Spleen (tissue), 11 donors: ENCODE data around the gene GNMT. TPM values are rescaled to one million over a fixed set of nuclear protein-coding genes. Genes with fewer than 3 reads are reported as not detected.
A peak's percentile ranks its signal among the peaks of the same experiment; 100 is the strongest.

Source experiments
- DNase-seq: peaks from one replicate; pipeline ENCODE4 v3.0.0-alpha.2; 2020
- H3K27ac ChIP-seq, 8 donors: fragments of 200-600 bp; sonication (generic) in 7 of 8; 1 replicate in 4 of 8; 2 replicates in 4 of 8; pipeline versions ENCODE4 v1.5.0 to v1.8.0; 2016 to 2021; ENCODE audit warnings: inconsistent platforms in 4 of 8, mild to moderate bottlenecking in 4 of 8, moderate library complexity in 1 of 8
- H3K27me3 ChIP-seq, 7 donors: fragments of 200-600 bp; sonication (generic) in 6 of 7; replicated peaks in 1 of 7; 1 replicate in 4 of 7; 2 replicates in 3 of 7; pipeline versions ENCODE4 v1.5.0 to v1.8.0; 2016 to 2021; ENCODE audit warnings: inconsistent platforms in 3 of 7, mild to moderate bottlenecking in 1 of 7
- H3K36me3 ChIP-seq, 6 donors: fragments of 200-600 bp; sonication (generic) in 5 of 6; 1 replicate in 4 of 6; 2 replicates in 2 of 6; pipeline versions ENCODE4 v1.5.0 to v1.8.0; 2016 to 2021; ENCODE audit warnings: inconsistent platforms in 2 of 6
- H3K4me1 ChIP-seq, 6 donors: fragments of 200-600 bp; sonication (generic) in 5 of 6; 1 replicate in 3 of 6; 2 replicates in 3 of 6; pipeline versions ENCODE4 v1.5.0 to v1.8.0; 2016 to 2021; ENCODE audit warnings: inconsistent platforms in 3 of 6
- H3K4me3 ChIP-seq, 8 donors: fragments of 200-600 bp; sonication (generic) in 7 of 8; 1 replicate in 4 of 8; 2 replicates in 4 of 8; pipeline versions ENCODE4 v1.5.0 to v1.8.0; 2016 to 2021; ENCODE audit warnings: inconsistent platforms in 4 of 8, mild to moderate bottlenecking in 4 of 8, moderate library complexity in 2 of 8
- H3K9me3 ChIP-seq, 8 donors: fragments of 200-600 bp; sonication (generic) in 7 of 8; 1 replicate in 4 of 8; 2 replicates in 4 of 8; pipeline versions ENCODE4 v1.5.0 to v1.8.0; 2016 to 2021; ENCODE audit warnings: inconsistent platforms in 4 of 8
- POLR2A ChIP-seq, 3 donors: fragments of 450-650 bp; IDR thresholded peaks; one replicate each; pipeline ENCODE4 v1.5.1; 2017; ENCODE audit warnings: antibody characterized with exemption in 3 of 3, mild to moderate bottlenecking in 1 of 3
- POLR2AphosphoS5 ChIP-seq, 3 donors: sonication (generic); formaldehyde crosslinking; IDR thresholded peaks; one replicate each; pipeline ENCODE4 v1.5.1; 2017; ENCODE audit warnings: antibody characterized with exemption in 3 of 3
- WGBS, 5 donors: extraction: QIAGEN DNeasy Blood & Tissue Kit in 3 of 5; methylation state at CpG; one replicate each; pipeline versions ENCODE4 v1.1.5 to v1.1.7; 2013 to 2018; 5-methylcytosine and 5-hydroxymethylcytosine counted together
- intact Hi-C: fragments of 100-400 bp; cut with DNase I; formaldehyde crosslinking; loops from one replicate; pipeline ENCODE4 v1.15.0; 2023; ENCODE audit warnings: low total_unique reads
- polyA plus RNA-seq, 3 donors: library from polyadenylated mRNA; stranded (reverse); fragments of 200-250 nt; gene quantifications; one replicate each; pipeline ENCODE4 v1.2.1, GENCODE V29; 2013
- total RNA-seq, 7 donors: library from RNA; depleted of rRNA in 3 of 7; stranded (reverse); fragments of >200 nt in 3 of 7; fragmentation: NEBNext Ultra II Directional in 4 of 7; extraction: Animal tissue kit (Norgen Biotek cat#: 25700) in 4 of 7; gene quantifications; one replicate each; pipeline versions ENCODE4 v1.1.0 to v1.2.1, GENCODE V29; 2016 to 2021
- TF ChIP-seq, protein P1 (sequence below), 11 experiments: fragments of 200-600 bp in 7 of 11; fragments of 450-650 bp in 4 of 11; sonication (generic) in 4 of 11; IDR thresholded peaks in 8 of 11; conservative IDR thresholded peaks in 3 of 11; 1 replicate in 7 of 11; 2 replicates in 4 of 11; pipeline versions ENCODE4 v1.4.0 to v1.8.0; 2016 to 2021; ENCODE audit warnings: antibody characterized with exemption in 11 of 11, inconsistent platforms in 4 of 11, mild to moderate bottlenecking in 1 of 11
- donor health status: healthy with polysubstance abuse.
- donor health status: DM: no; HTN: no; CAD: no; lungs with moderate emphysema.
- donor health status: DM: no; HTN: no; CAD: no.
- donor health status: Bipolar disorder and iron deficiency.
- donor health status: healthy.
- donor health status: DM: no; HTN: no; CAD: no.
- donor health status: DM: yes; HTN: yes; CAD: no.

Gene GNMT
- total and polyA plus RNA-seq, 10 donors = 0.68 to 3.0 (median 2.0) TPM

DNA sequence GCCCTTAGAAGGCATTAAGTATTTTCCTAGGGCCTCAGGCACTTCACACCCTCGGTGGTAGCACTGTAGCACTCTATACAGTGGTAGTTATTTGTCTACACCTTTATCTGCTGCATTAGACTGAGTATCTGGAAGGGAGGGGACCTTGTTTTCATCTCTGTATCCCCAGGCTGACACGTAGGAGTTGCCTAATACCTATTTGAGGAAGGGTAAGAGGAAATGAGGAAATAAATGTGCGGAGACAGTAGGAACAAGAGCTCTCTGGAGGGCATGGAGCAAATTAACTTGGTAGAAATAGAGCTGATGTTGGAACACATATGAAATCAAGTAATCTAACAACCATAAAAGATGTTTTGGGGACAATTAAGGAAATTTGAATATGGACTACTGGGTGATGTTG is 27.3 kb upstream of the GNMT start:
- DNase-seq = no peak
- 19 to 36% (median 32%) methylated on average over 3 of the region's 3 CpGs for WGBS, 5 donors
- Histone ChIP-seq H3K9me3 (no peaks in the 10 kb centered on the region), H3K4me3 (peak overlapping the region in 5 of 8 donors; percentile 0 to 100 (median 92)), H3K4me1 (peaks cover 39 to 86% (median 67%) of the 10 kb centered on the region in 6 donors), H3K27me3 (no peaks in the 10 kb centered on the region), H3K36me3 (peaks cover 3 to 71% (median 43%) of the 10 kb centered on the region in 6 donors), H3K27ac (peak overlapping the region; percentile 39 to 99 (median 94))
- intact Hi-C loops = no loop called here
- TF ChIP-seq, protein P1, sequence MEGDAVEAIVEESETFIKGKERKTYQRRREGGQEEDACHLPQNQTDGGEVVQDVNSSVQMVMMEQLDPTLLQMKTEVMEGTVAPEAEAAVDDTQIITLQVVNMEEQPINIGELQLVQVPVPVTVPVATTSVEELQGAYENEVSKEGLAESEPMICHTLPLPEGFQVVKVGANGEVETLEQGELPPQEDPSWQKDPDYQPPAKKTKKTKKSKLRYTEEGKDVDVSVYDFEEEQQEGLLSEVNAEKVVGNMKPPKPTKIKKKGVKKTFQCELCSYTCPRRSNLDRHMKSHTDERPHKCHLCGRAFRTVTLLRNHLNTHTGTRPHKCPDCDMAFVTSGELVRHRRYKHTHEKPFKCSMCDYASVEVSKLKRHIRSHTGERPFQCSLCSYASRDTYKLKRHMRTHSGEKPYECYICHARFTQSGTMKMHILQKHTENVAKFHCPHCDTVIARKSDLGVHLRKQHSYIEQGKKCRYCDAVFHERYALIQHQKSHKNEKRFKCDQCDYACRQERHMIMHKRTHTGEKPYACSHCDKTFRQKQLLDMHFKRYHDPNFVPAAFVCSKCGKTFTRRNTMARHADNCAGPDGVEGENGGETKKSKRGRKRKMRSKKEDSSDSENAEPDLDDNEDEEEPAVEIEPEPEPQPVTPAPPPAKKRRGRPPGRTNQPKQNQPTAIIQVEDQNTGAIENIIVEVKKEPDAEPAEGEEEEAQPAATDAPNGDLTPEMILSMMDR (IDR thresholded peaks at IDR 0.05 in 8 of 11, conservative IDR thresholded peaks at IDR 0.05 in 3 of 11) = no peak
- TF ChIP-seq POLR2AphosphoS5 (IDR thresholded peaks at IDR 0.05) (no peak), POLR2A (IDR thresholded peaks at IDR 0.05) (no peak)

DNA sequence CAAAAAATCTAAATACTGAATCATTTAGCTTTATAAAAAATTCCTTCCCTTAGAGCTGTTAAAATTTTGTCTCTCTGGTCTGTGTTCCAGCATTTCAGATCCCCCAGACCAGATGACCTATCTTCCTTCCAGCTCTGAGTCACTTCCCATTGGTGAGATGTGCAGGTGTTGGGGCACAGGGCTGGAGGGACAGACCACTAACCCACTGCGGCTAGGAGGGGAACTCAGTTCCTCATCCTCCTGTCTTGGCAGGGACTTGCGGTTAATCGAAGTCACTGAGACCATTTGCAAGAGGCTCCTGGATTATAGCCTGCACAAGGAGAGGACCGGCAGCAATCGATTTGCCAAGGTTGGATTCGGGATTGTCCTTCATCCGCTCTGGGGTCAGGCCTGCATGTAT is 25.2 kb upstream of the GNMT start:
- DNase-seq = no peak
- H3K36me3 ChIP-seq = peaks cover 3 to 92% (median 64%) of the 10 kb centered on the region in 6 donors
- intact Hi-C loops = no loop called here
- TF ChIP-seq, protein P1 (IDR thresholded peaks at IDR 0.05 in 8 of 11, conservative IDR thresholded peaks at IDR 0.05 in 3 of 11) = no peak
- TF ChIP-seq POLR2A (IDR thresholded peaks at IDR 0.05) (no peak), POLR2AphosphoS5 (IDR thresholded peaks at IDR 0.05) (no peak)
- 52 to 85% (median 68%) methylated on average over 7 of the region's 7 CpGs for WGBS, 5 donors
- H3K27me3 ChIP-seq = no peaks in the 10 kb centered on the region
- H3K27ac ChIP-seq = peak overlapping the region in 3 of 8 donors; percentile 41 to 95 (median 94)
- H3K9me3 ChIP-seq = no peaks in the 10 kb centered on the region
- H3K4me3 ChIP-seq = no peak overlapping the region
- peaks cover 36 to 84% (median 56%) of the 10 kb centered on the region in 6 donors for H3K4me1 ChIP-seq

DNA sequence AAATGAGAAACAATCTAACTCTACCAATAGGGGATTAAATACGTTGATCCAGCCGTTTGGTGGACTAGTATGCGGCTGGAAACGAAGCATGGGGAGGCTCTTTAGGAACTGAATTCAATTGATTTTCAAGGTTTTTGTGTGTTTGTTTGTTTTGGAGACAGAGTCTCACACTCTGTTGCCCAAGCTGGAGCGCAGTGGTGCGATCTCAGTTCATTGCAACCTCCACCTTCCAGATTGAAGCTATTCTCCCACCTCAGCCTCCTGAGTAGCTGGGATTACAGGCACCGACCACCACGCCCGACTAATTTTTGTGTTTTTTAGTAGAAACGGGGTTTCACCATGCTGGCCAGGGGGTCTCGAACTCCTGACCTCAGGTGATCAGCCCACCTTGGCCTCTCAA is 24.2 kb upstream of the GNMT start:
- WGBS, 5 donors = 90 to 95% (median 93%) methylated on average over 11 of the region's 11 CpGs
- intact Hi-C loops = no loop called here
- TF ChIP-seq, protein P1 (IDR thresholded peaks at IDR 0.05 in 8 of 11, conservative IDR thresholded peaks at IDR 0.05 in 3 of 11) = no peak
- no peak for TF ChIP-seq POLR2AphosphoS5 (IDR thresholded peaks at IDR 0.05)
- no peak for TF ChIP-seq POLR2A (IDR thresholded peaks at IDR 0.05)
- no peak for DNase-seq
- Histone ChIP-seq H3K4me1 (peaks cover 26 to 73% (median 45%) of the 10 kb centered on the region in 6 donors), H3K27me3 (no peaks in the 10 kb centered on the region), H3K4me3 (no peak overlapping the region), H3K36me3 (peaks cover 3 to 98% (median 73%) of the 10 kb centered on the region in 6 donors), H3K9me3 (no peaks in the 10 kb centered on the region), H3K27ac (no peak overlapping the region)

DNA sequence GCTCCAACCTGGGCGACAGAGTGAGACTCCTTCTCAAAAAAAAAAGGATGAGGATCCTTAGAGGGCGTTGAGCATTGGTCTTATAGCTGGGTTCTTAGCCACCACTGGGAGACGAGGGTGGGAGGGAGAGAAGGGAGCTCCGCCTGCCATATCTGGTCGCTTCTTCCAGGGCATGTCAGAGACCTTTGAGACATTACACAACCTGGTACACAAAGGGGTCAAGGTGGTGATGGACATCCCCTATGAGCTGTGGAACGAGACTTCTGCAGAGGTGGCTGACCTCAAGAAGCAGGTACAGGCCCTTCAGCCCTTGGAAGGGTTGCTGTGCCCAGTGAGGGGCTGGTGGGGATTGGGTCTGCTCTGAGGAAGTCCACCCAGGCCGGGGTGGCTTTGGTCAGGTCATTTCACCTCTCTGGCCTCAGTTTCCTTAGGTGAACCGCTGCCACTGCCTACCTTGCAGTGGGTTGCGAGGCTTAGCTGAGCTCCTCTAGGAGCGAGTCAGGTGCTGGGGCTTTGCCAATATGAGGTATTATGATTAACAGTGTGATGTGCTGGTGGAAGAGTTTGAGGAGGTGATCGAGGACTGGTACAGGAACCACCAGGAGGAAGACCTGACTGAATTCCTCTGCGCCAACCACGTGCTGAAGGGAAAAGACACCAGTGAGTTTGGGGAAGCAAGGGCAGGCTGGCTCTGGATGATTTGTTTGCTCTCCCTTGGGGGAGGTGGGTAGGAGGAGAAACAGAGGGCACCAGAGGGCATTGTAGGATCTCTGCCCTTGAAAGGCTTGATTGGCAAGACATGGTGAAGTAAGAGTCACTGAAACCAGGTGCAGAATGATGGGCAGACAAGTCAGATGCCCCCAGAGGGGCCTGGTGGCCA is 22.8 kb upstream of the GNMT start:
- no peak for DNase-seq
- Histone ChIP-seq H3K27me3 (no peaks in the 10 kb centered on the region), H3K4me1 (peaks cover 13 to 59% (median 31%) of the 10 kb centered on the region in 6 donors), H3K4me3 (no peak overlapping the region), H3K36me3 (peaks cover 3 to 98% (median 82%) of the 10 kb centered on the region in 6 donors), H3K27ac (peak overlapping the region in 1 of 8 donors; percentile 13), H3K9me3 (no peaks in the 10 kb centered on the region)
- whole genome bisulfite sequencing, 5 donors = 91 to 94% (median 93%) methylated on average over 12 to 13 of the region's 13 CpGs
- intact Hi-C loops = no loop called here
- TF ChIP-seq POLR2AphosphoS5 (IDR thresholded peaks at IDR 0.05) = no peak
- no peak for TF ChIP-seq POLR2A (IDR thresholded peaks at IDR 0.05)
- TF ChIP-seq, protein P1 (IDR thresholded peaks at IDR 0.05 in 8 of 11, conservative IDR thresholded peaks at IDR 0.05 in 3 of 11) = no peak
